VCaP (cell line): ENCODE data around the gene IL11RA.
"Not testable (repeated sequence)": the region's sequence is repeated elsewhere in the genome, so short reads cannot be mapped to it uniquely, and the experiment has no call there.

Experiments used
- H3K27ac ChIP-seq: fragments of 450-650 bp; 2 replicates; pipeline ENCODE4 v1.5.1; 2017
- CTCF ChIP-seq: fragments of 450-650 bp; conservative IDR thresholded peaks from 2 replicates; pipeline ENCODE4 v1.5.1; 2017; ENCODE audit warnings: mild to moderate bottlenecking, moderate library complexity

IL11RA gene

GRCh38 chr9:34633166-34633565 is 18.8 kb upstream of the IL11RA start:
- no peak for TF ChIP-seq CTCF
- no peak overlapping the region for H3K27ac ChIP-seq

- peak; percentile 93 for TF ChIP-seq CTCF
- H3K27ac ChIP-seq: peak overlapping the region; percentile 1; the same call in 1 of the 2 replicates
Observed at GRCh38 chr9:34633851-34634550, 18.0 kb upstream of the IL11RA start.

GRCh38 chr9:34634551-34635248 is 17.3 kb upstream of the IL11RA start:
- H3K27ac ChIP-seq: peak overlapping the region; percentile 1; the same call in 1 of the 2 replicates
- no peak for TF ChIP-seq CTCF

- H3K27ac ChIP-seq: peak overlapping the region; percentile 92; the same call in 1 of the 2 replicates
- TF ChIP-seq CTCF: no peak
Observed at GRCh38 chr9:34635556-34635955, 16.4 kb upstream of the IL11RA start.

- H3K27ac ChIP-seq: peak overlapping the region; percentile 92
- no peak for TF ChIP-seq CTCF
Observed at GRCh38 chr9:34636791-34637355, 15.1 kb upstream of the IL11RA start.

- no peak for TF ChIP-seq CTCF
- peak within 1 kb of the TSS; percentile 92 for H3K27ac ChIP-seq
Observed at GRCh38 chr9:34637356-34638137, 14.4 kb upstream of the IL11RA start, which contains the start of gene SIGMAR1. Gene SIGMAR1, minus strand, starts transcription at chr9:34637787. Its CDS starts 90 bp downstream, at chr9:34637697.

- TF ChIP-seq CTCF: no peak
- H3K27ac ChIP-seq: peak overlapping the region; percentile 92
Observed at GRCh38 chr9:34638138-34638445, 13.9 kb upstream of the IL11RA start.

GRCh38 chr9:34639322-34639721 is 12.7 kb upstream of the IL11RA start:
- not testable (repeated sequence) for H3K27ac ChIP-seq
